NCI-H774 (cell line): ENCODE data around the gene TMEM88.
A peak's percentile ranks its signal among the peaks of the same experiment; 100 is the strongest.
"Not testable (repeated sequence)": the region's sequence is repeated elsewhere in the genome, so short reads cannot be mapped to it uniquely, and the experiment has no call there.

ENCODE experiments used
- DNase-seq: peaks from one replicate; lab custom pipeline; 2025; lab: John Stamatoyannopoulos, UW

TMEM88 gene

DNA sequence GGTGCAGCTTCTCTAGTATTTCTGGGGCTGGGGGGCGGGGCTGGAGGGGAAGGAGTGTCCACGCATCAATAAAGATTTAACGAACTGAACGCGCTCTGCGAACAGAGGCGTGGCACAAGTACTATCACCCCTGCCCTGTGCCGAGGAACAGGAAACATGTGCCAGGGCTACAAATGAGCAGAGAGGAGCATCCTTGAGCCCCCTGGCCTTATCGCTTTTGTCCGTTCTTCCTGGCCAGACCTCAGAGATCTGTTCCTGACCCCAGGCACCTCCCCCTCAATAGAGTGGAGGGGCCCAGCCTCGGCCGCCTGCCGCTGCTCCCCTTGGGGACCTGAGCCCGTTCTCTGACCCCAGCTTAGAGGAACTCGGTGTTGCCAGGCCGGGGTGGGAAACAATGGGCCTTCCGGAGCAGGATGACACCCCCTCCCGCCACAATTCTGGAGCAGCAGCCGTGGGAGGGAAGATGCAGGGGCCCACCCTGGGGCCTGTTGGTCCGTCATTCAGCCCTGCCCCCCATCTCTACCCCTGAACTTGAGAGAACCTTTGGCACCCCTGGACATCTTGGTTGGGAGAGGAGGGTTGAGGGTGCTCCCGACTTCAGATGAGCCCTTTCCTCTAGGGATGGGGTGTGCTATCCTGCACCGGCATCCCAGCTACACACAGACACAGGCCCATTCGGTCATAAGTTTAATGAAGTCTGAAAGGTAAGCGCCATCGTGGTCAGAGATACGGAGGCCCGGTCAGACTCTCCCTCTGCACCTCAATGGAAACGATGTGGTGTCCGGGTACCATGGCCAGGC, 1.3 kb downstream of the TMEM88 start:
- no peak for DNase-seq

DNA sequence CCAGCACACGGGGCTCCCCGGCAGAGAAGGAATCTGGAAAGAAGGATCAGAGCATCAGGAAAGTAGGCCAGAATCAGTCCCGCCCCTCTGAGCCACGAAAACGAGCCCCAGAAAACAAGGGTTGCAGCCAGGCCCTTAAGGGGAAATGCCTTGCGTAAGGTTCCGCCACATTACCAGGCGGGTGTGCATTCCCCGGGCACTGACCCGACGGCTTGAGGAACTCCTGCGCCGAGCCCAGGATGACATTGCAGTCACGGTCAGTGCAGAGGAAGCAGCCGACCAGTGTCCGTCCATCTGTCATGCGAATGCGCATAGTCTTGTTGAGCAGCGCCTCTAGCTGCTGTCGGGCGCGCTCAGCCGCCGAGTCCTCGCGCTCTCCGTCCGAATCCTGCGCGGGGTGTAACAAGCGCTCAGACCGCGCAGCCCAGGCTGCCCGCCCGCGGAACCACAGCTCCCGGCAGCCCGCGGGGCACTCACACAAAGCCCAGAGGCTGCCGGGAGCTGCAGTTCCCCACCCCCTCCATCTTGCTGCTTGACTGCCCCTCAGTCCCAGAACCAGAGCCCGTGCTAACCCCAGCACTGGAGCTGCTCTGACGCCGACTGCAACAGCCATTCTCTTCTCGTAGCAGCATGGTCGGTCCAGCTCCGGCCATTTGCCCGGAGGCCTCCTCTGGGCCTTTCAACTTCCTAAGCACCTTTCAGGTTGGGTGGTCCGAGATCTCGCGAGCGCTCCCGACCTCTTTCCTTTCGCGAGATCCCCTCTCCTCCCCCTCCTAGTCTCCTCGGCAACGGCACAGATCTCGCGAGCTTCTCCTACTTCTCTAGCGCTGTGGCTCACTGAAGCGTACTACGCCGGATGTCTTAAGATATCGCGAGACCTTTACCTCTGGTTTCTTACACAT, 2.2 kb downstream of the TMEM88 start, which contains the start of gene NAA38:
TSS of gene NAA38 (minus strand) at position 749 of the 902 bp plus-strand sequence. CDS start at position 653, 96 bp downstream.
- peak; percentile 88 for DNase-seq

DNA sequence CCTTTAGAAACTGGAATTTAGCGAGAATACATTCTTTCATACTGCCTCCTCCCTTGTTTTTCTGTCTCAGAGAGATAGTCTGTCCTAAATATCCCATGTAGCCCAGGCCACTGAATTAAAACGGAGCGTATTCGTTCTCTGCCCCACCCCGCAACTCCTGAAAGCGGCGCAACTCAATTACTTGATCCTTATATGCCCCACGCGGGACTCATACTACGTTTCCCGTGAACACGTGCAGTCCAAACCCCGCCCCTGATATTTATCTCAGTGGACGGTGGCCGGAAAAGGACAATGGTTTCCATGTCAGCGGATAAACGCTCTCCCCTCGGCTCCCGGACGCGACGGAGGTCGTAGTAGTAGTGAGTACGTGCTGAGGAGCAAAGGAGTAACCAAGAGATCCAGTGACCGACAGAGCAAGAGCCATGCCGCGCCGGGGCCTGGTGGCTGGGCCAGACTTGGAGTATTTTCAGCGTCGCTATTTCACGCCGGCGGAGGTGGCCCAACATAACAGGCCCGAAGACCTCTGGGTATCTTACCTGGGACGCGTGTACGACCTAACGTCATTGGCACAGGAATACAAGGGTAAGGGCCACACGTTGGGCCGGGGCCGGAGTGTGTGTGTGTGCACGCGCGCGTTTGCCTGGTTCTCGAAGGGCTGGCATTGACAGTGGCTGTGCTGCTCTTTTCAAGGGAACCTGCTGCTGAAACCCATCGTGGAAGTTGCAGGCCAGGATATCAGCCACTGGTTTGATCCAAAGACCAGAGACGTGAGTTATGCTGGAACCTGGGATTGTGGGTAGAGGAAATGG, 3.1 kb downstream of the TMEM88 start, which contains the start of gene CYB5D1:
TSS of gene CYB5D1 (plus strand) at position 291 of the 809 bp plus-strand sequence. CDS start at position 423, 132 bp downstream.
- DNase-seq: peak; percentile 70

DNA sequence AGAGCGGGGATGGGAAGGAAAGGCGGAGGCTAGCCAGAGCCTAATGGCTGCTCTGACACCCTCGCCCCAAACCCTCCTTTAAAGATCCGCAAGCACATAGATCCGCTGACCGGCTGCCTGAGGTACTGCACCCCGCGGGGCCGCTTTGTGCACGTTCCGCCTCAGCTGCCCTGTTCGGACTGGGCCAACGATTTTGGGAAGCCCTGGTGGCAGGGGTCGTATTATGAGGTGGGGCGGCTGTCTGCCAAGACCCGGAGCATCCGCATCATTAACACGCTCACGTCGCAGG, 3.6 kb downstream of the TMEM88 start:
- no peak for DNase-seq

DNA sequence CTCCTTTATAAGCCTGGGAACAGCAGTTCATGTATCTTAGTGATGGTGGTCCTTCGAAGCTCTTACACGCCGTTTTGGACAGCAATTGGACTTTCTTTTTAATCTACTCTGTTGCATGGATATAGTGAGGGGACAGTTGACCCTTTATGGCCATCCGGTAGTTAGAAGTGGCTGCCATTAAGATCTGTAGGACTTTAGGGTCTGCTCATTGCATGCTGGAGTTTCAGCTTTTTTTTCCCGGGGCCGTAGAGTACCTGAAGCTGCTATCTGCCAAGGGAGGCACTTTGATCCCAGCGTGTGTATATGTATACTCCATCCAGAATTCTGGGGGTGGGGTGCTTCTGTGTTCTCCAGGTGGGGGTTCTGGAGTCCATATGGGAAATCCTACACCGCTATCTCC, 4.2 kb downstream of the TMEM88 start:
- DNase-seq: no peak

DNA sequence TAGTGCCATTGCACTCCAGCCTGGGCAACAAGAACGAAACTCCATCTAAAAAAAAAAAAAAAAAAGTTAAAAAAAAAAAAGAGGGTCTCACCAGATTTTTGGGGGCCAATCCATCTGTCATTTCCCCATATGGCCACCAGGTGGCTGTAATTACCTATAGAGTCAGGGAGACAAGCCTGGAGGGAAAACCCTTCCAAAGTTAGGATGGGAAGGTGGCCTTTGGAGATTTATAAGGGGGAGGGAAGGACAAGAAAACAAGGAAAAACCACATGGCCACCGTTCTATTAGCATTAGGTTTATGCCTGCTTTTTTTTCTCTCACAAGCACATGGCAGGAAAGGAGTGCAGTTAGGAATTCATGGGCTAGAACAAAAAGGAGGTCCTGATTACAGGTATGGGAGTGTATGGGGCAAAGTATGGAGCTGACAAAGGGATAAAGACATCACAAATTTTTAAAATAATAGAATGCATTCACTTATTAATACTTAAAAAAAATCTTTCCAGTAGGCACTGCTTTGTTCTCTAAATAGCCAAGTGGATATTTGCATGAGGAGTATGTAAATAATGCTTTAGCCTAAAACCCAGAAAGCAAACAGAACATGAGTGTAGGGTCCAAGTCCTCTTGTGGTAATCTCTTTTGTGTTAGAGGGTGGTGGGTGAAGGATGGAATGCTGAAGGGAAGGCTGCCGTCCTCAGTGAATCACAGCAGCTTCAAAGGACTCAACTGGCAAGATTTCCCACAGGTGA, 8.0 kb downstream of the TMEM88 start:
- DNase-seq: peak; percentile 8

DNA sequence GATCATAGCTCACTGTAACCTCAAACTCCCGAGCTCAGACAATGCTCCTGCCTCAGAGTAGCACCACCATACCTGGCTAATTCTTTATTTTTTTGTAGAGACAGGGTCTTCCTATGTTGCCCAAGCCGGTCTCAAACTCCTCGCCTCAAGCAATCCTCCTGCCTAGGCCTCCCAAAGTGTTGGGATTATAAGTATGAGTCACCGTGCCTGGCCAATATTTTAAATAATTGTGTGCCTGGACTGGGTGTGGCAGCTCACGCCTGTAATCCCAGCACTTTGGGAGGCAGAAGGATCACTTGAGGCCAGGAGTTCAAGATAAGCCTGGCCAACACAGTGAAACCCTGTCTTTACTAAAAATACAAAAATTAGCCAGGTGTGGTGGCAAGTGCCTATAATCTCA, 9.5 kb downstream of the TMEM88 start:
- DNase-seq: not testable (repeated sequence)

DNA sequence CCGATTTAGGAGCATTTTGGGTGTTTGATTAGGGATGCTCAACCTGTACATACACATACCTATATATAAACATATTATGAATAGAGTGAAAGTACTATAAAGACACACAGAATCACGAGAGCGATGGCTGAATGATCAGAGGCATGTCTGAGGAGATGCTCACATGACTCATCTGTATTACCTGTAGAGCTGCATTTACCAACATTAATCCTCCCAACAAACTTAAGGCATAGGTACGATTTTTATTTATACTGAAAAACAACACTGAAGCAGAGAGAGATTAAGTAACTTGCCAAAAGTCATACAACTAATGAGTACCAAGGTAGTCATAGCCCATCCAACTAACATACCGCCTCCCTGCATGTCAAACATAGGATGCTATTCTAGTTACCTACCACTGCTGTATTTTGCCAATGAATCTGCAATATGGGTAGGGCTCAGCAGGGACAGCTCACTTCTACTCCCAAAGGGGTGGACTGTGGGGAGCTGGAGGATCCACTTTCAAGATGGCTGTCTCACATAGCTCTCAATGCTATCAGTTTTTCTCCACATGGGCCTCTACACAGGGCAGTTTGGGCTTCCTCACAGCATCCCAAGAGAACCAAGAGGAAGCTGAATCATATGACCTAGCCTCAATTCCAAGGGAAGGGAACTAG, 10.3 kb downstream of the TMEM88 start:
- no peak for DNase-seq

DNA sequence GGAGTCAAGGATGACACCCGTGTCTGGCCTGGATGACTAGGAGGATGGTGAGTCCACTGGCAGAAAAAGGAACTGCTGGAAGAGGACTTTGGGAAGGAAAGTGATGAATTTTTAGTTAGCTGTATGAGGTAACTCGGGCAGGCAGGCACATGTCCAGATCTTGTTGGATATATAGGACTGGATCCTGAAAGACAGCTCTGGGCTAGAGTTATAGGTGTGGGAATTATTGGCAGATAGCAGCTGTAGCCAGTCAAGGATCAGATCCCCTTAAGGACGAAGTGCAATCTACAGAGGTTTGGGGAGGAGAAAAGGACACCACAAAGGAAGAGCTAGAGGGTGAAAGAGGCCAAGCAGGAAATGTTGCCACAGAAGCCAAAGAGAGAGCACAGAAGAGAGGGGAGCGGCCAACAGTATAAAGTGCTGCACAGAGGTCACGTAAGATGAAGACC, 13.0 kb downstream of the TMEM88 start:
- DNase-seq: no peak

DNA sequence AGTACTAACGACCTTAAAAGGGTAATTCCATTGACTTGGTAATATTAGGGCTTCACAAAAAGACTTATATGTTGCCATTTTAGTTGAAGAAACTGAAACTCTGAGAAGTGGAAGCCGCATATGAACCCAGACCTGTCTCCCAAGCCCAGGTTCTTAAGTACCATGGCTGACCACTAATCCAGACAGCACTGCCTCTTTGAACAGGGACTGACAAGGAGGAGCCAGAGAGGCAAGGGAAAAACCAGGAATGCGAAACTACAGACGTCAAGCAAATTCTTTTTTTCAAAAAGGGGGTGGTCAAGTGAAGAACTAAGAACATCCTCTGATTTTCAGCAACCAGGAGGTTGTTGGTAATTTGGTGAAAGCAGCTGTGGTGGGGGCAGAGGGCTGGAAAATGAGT, 18.2 kb downstream of the TMEM88 start:
- DNase-seq: no peak

DNA sequence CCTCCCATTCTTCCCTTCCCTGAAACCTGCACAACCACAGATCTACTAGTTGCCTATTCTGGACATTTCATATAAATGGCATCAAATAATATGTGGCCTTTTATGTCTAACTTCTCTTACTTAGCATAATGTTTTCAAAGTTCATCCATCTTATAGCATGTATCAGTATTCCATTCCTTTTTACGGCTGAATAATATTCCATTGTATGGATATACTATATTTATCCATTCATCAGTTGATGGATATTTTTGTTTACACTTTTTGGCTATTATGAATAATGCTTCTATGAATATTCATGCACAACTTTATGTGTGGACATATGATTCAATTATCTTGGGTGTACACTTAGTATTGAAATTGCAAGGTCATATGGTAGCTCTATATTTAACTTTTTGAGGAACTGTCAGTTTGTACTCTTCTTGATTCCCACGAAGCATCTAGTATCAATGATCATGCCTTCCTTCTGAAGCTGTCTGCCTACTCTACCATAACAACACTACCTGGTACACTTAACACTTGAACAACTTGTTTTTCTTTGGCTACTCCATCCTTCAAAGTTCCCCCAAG, 21.0 kb downstream of the TMEM88 start:
- no peak for DNase-seq

DNA sequence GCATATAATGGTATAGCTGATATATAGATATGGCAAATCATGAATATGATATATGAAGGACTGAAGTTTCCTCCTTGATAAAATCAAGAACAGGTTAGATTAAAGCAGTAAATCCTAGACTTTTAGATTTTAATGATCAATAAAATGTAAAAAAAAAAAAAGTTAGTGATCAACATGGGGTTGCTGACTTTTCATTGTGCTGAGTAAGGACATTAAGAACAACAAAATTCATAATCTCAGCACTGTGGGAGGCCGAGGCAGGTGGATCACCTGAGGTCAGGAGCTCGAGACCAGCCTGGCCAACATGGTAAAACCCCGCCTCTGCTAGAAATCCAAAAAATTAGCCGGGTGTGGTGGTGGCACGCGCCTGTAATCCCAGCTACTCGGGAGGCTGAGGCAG, 23.4 kb downstream of the TMEM88 start:
- no peak for DNase-seq

DNA sequence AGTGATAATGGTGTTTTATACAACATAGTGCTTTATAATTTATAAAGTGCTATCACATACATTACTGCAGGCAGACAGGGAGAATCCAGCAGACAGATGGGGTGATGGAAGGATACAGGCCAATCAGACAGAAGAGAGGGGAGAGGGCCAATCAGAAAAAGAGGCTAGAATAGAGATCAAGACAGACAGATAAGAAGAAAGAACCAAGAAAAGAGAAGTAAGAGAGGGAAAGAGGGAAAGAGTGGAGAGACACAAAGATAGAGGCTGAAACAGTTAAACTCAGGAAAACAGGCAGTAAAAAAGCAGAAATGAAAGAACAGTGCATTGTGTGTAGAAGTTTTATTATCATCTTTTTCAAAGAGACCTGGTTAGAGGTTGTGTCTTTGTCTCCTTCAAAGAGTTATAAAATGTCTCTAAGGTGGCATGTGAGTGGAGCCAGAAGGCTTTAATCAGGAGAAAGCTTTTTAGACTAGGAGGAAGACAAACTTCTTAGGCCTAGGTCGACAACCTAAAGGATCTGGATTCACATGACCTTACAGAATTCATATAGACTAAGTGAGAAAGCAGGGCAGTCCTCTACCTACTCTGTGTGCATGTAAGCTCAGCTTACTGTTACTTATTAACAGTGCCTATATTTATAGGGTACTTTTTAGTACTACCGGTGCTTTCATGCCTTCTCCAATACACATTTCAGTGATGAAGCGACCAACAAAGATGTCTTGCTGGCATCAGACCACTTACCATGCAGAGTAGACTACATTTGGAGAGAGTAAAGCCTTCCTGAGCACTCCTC, 25.4 kb downstream of the TMEM88 start:
- no peak for DNase-seq

DNA sequence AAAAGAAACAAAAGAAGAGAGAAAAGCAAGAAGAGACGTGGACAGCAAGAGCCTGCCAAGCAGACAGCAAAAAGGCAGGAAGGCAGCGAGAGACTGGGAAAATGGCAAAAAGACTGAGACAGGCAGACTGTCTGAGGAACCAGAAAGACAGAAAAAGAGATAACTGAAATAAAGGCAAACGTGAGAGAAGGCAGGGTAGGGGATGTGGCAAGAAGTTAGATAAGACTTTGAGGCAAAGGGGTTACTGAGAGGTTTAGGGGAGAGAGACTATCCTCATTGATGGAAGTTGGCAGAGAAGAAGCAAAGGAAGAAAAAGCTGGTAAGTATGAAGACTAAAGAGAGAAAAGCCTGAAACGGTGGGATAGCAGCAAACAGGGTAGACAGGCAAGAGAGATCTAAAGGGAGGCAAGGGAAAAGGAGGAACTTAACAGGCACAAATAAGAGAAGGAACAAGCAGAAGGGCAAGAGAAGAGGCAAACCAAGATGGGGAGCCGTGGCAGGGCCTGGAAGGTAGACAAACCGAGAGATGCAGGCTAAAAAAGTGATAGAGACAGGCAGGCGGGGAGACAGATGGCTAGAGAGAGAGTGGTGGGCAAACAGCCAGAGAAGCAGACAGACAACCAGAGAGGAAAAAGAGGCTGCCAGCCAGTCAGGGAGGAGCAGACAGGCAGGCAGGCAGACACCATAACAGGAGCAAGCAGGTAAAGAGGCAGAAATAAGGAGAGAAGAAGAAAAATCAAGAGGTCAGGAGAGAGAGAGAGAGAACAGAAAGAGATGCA, 26.6 kb downstream of the TMEM88 start:
- no peak for DNase-seq

DNA sequence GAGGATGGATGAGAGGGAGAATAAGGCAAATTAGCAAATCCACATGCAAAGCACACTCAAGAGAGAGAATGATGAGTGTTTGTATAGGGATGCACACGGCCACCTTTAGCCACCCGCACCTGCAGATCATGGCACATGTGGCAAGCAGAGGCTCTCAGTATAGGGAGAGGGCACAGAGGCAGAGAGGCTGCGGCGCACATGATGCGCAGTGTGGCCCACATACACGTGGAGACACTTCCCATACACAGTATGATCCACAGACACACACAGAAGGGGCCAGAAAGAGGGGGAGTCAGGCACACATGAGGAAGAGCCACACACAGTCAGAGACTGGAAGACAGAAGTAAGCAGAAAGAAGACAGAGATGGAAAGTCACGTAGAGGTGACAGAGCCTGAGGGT, 27.2 kb downstream of the TMEM88 start:
- peak; percentile 7 for DNase-seq

DNA sequence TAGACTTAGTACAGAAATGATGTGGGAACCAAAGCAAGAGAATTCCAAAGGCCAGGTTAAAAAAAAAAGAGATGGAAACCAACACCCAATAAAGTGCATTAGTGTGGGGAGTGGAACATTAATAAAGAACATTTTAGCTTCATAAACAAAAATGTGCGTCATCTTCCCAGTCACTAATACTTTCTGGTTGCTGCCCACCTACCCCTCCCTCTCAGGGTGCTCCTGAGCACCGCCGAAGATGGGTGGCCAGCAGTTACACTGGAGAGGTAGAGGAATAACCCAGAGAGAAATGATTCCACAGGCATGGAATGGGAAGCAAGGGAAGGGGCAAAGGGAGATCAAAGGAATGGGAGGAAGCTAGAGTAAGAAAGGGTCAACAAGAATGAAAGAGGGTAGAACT, 27.8 kb downstream of the TMEM88 start:
- no peak for DNase-seq

DNA sequence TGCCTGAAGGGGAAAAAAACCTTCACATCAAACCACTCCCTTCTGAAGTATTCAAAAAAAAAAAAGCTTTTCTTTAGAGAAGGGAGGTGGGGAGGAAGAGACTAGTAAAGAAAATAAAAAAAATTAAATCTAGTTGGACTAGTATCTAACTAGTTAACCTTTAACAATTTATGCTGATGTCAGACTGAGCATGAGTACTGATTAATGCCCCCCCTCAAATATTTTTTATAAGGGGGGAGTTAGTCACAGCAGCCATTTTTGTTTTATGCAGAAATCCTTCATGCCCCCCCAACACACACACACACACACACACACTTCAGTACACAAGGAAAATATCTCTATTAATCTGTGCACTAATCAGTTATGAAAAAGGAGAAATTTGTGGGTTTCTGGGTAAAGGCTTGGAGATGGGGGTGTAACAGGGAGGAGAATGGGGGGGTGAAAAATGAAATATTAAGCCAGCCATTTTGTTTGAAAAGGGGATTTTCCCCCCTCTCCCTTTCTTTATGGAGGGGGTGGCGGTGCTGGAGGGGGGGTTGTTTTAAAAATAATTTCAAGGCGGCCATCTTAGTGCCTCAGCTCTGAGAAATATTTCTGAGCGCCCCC, 29.0 kb downstream of the TMEM88 start:
- DNase-seq: peak; percentile 9

DNA sequence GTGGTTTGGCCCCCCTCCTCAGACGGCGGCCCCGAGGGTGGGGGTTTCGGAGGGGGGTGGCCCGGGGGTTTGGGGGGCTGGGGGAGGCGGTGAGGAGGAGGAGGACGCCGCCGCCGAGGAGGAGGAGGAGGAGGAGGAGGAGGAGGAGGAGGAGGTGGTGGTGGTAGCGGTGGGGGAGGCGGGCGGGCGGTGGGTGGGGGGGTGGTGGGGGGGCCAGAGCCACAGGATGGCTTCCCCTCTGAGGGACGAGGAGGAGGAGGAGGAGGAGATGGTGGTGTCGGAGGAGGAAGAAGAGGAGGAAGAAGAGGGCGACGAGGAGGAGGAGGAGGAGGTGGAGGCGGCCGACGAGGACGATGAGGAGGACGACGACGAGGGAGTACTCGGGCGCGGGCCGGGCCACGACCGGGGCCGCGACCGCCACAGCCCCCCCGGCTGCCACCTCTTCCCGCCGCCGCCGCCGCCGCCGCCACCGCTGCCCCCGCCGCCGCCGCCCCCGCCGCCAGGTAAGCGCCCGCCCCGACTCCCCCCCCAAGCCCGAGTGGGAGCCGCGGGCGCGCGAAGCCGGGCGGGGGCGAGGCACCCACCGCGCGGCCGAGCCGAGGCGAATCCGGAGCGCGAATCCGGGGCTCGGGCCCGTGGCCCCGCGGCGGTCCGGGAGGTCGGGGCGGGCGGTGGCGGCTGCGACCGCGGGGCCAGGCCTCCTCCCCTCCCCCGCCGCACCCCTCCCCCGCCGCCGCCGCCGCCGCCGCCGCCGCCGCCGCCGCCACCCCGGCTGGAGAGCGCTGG, 29.9 kb downstream of the TMEM88 start:
- no peak for DNase-seq
